HG03196 (cell line): ENCODE results near the gene RASSF10.

Experiments used
- ATAC-seq: cut with Tn5 transposase; IDR thresholded peaks from one replicate; pipeline ENCODE4 v1.9.1; 2021; ENCODE audit not compliant: unreplicated experiment

The RASSF10 gene

GRCh38 chr11:13053255-13053917 is 44.3 kb downstream of the RASSF10 start:
- no peak for ATAC-seq

DNA sequence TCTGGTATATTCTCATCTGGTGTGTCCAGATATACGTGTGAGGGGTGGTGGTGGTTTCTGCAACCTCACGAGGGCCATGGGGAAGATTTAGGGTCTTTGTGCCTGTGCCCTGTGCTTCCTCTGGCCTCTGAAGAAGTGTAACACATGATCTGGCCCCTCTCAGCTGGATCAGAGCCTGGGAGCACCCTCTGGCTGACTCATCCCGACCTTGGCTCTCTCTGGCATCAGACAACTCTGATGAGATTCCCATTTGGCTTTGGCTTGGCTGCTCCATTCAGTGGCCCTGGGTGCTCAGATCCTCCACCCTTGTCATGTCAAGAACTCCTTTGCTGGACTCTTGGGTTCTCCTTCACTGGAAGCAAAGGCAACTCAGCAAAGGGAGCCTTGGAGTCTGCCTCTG is 45.2 kb downstream of the RASSF10 start:
- no peak for ATAC-seq

- no peak for ATAC-seq
Observed at GRCh38 chr11:13055200-13055599, 46.1 kb downstream of the RASSF10 start.

- ATAC-seq = no peak
Observed at GRCh38 chr11:13061294-13061990, 52.3 kb downstream of the RASSF10 start.
